PC-9 (cell line): ENCODE measurements around the gene NAGLU. TPM values are rescaled to one million over a fixed set of nuclear protein-coding genes. Genes with fewer than 3 reads are reported as not detected.

ENCODE experiments used
- BruUV-seq: library from RNA; stranded (reverse); fragments of 400-500 nt; replicated peaks from 2 replicates; lab custom pipeline; 2021; lab: Mats Ljungman, UMichigan
- CTCF ChIA-PET: fragments of 300-600 bp; sonication (Branson Sonifier 250); formaldehyde crosslinking; loops from one replicate; lab custom pipeline; 2022; ENCODE audit warnings: antibody characterized with exemption; lab: Charles Lee
- POLR2A ChIA-PET: fragments of 300-600 bp; sonication (Branson Sonifier 250); formaldehyde crosslinking; loops from one replicate; lab custom pipeline; 2022; ENCODE audit warnings: antibody characterized with exemption; ENCODE audit not compliant: unreplicated experiment; lab: Charles Lee
- DNase-seq, 2 experiments: peaks; one replicate each; pipeline versions ENCODE4 v3.0.0 to v3.0.0-alpha.2; 2015 to 2022; ENCODE audit warnings: mixed read lengths in 1 of 2
- H2AFZ ChIP-seq: fragments of 200-600 bp; sonication (generic); 2 replicates; pipeline ENCODE4 v1.8.1; 2017; ENCODE audit warnings: antibody characterized with exemption
- H3F3A ChIP-seq: fragments of 200-600 bp; sonication (generic); 2 replicates; pipeline ENCODE4 v1.8.1; 2017; ENCODE audit warnings: antibody characterized with exemption, mild to moderate bottlenecking, low read depth; ENCODE audit not compliant: insufficient read depth
- H3K27ac ChIP-seq: fragments of 200-600 bp; sonication (generic); 2 replicates; pipeline ENCODE4 v1.6.1; 2016; ENCODE audit warnings: mixed run types
- H3K27me3 ChIP-seq: fragments of 200-600 bp; sonication (generic); 2 replicates; pipeline ENCODE4 v1.6.1; 2016; ENCODE audit warnings: low read depth, mixed run types; ENCODE audit not compliant: insufficient read depth
- H3K36me3 ChIP-seq: fragments of 200-600 bp; sonication (generic); 2 replicates; pipeline ENCODE4 v1.6.1; 2016; ENCODE audit warnings: low read depth, mixed run types
- H3K4me1 ChIP-seq: fragments of 200-600 bp; sonication (generic); replicated peaks from 2 replicates; pipeline ENCODE4 v1.6.1; 2016; ENCODE audit warnings: mixed run types; ENCODE audit not compliant: insufficient read depth
- H3K4me2 ChIP-seq: fragments of 200-600 bp; sonication (generic); 2 replicates; pipeline ENCODE4 v1.6.1; 2017; ENCODE audit warnings: mixed run types
- H3K4me3 ChIP-seq: fragments of 200-600 bp; sonication (generic); 2 replicates; pipeline ENCODE4 v1.6.1; 2016; ENCODE audit warnings: mixed run types
- H3K79me2 ChIP-seq: fragments of 200-600 bp; sonication (generic); 2 replicates; pipeline ENCODE4 v1.6.1; 2017; ENCODE audit warnings: low read depth, mixed run types
- H3K9me2 ChIP-seq: fragments of 200-600 bp; sonication (generic); 2 replicates; pipeline ENCODE4 v1.8.1; 2017; ENCODE audit warnings: mild to moderate bottlenecking; ENCODE audit not compliant: insufficient read depth
- H3K9me3 ChIP-seq: fragments of 200-600 bp; sonication (generic); 2 replicates; pipeline ENCODE4 v1.8.1; 2016; ENCODE audit warnings: low read depth; ENCODE audit not compliant: insufficient read depth
- H4K20me1 ChIP-seq: fragments of 200-600 bp; sonication (generic); 2 replicates; pipeline ENCODE4 v1.8.1; 2017; ENCODE audit not compliant: insufficient read depth
- CTCF ChIP-seq: fragments of 200-600 bp; sonication (generic); conservative IDR thresholded peaks from 2 replicates; pipeline ENCODE4 v1.6.1; 2017; ENCODE audit warnings: mixed run types, antibody characterized with exemption, mild to moderate bottlenecking, moderate library complexity
- EZH2 ChIP-seq: fragments of 200-600 bp; sonication (generic); IDR thresholded peaks from 2 replicates; pipeline ENCODE4 v1.8.0; 2017; ENCODE audit warnings: antibody characterized with exemption, low read depth
- intact Hi-C: fragments of 100-400 bp; cut with micrococcal nuclease; formaldehyde crosslinking; loops from one replicate; pipeline ENCODE4 v1.10.0; 2022; ENCODE audit not compliant: unreplicated experiment
- total RNA-seq: library from RNA; stranded (reverse); gene quantifications from 2 replicates; pipeline ENCODE4 v1.2.3, GENCODE V29; 2021

The NAGLU gene
- total RNA-seq, 1 experiment from 2014 or later = 18.2 TPM

- Histone ChIP-seq H4K20me1 (no peaks in the 10 kb centered on the region), H3K4me2 (peak overlapping the region; percentile 67), H3K9me3 (no peaks in the 10 kb centered on the region), H3K36me3 (0 out of 2 replicates have a peak, but pooled peaks cover 3% of the 10 kb centered on the region), H3K27me3 (no peaks in the 10 kb centered on the region), H3K27ac (peak overlapping the region; percentile 89), H2AFZ (no peak overlapping the region), H3K79me2 (no peaks in the 10 kb centered on the region), H3F3A (peaks cover 47% of the 10 kb centered on the region), H3K4me3 (peak overlapping the region; percentile 5; the same call in 1 of the 2 replicates), H3K9me2 (no peaks in the 10 kb centered on the region), H3K4me1 (peaks cover 53% of the 10 kb centered on the region)
- peak; percentile 87 to 89 for DNase-seq
- CTCF ChIA-PET = interaction anchor here (0.6 to 2.3 kb wide), 2 partner anchors 8 to 47 kb away, joined by 3 to 18 read pairs; no protein-coding TSS in a partner anchor
- POLR2A ChIA-PET = interaction anchor here (0.6 to 2.0 kb wide), 7 partner anchors 8 to 505 kb away, joined by 3 to 11 read pairs (median 5); partner anchors contain the start of genes CAVIN1 and STAT3
- intact Hi-C loops = loop anchor here (1.0 to 5.0 kb wide), 6 partner anchors 8 to 552 kb away; partner anchors contain the start of genes ATP6V0A1, CAVIN1 and CNP
- TF ChIP-seq CTCF = no peak
- TF ChIP-seq EZH2 = no peak
- BruUV-seq = no TSS peak
These were observed 17.1 kb upstream of the NAGLU start for GRCh38 chr17:42518755-42519545.

- intact Hi-C loops = loop anchor here (1.0 to 5.0 kb wide), 6 partner anchors 7 to 553 kb away; partner anchors contain the start of genes ATP6V0A1, CAVIN1 and CNP
- TSS peak; percentile 79 for BruUV-seq
- Histone ChIP-seq H3K27ac (peak overlapping the region; percentile 89), H3K9me2 (no peaks in the 10 kb centered on the region), H3K9me3 (no peaks in the 10 kb centered on the region), H3K4me1 (peaks cover 53% of the 10 kb centered on the region), H2AFZ (no peak overlapping the region), H3K4me2 (peak overlapping the region; percentile 67), H4K20me1 (no peaks in the 10 kb centered on the region), H3K79me2 (no peaks in the 10 kb centered on the region), H3K4me3 (peak overlapping the region; percentile 5; the same call in 1 of the 2 replicates), H3F3A (peaks cover 50% of the 10 kb centered on the region), H3K36me3 (0 out of 2 replicates have a peak, but pooled peaks cover 3% of the 10 kb centered on the region), H3K27me3 (no peaks in the 10 kb centered on the region)
- ChIA-PET CTCF (interaction anchor here (0.6 to 2.3 kb wide), 2 partner anchors 7 to 48 kb away, joined by 3 to 18 read pairs; no protein-coding TSS in a partner anchor), POLR2A (interaction anchor here (0.6 to 2.0 kb wide), 11 partner anchors 13 to 841 kb away, joined by 3 to 18 read pairs (median 6); partner anchors contain the start of genes BECN1, CAVIN1 and EIF1)
- TF ChIP-seq EZH2 = no peak
- no peak for TF ChIP-seq CTCF
- peak; percentile 87 to 95 for DNase-seq
These were observed 16.2 kb upstream of the NAGLU start for GRCh38 chr17:42519546-42520491.
